GM04503 (cell line): ENCODE data around the gene ADGRD1.

ENCODE experiments used
- DNase-seq: peaks from one replicate; pipeline ENCODE4 v3.0.0-alpha.2; 2012; ENCODE audit warnings: low read depth

ADGRD1 gene

DNA sequence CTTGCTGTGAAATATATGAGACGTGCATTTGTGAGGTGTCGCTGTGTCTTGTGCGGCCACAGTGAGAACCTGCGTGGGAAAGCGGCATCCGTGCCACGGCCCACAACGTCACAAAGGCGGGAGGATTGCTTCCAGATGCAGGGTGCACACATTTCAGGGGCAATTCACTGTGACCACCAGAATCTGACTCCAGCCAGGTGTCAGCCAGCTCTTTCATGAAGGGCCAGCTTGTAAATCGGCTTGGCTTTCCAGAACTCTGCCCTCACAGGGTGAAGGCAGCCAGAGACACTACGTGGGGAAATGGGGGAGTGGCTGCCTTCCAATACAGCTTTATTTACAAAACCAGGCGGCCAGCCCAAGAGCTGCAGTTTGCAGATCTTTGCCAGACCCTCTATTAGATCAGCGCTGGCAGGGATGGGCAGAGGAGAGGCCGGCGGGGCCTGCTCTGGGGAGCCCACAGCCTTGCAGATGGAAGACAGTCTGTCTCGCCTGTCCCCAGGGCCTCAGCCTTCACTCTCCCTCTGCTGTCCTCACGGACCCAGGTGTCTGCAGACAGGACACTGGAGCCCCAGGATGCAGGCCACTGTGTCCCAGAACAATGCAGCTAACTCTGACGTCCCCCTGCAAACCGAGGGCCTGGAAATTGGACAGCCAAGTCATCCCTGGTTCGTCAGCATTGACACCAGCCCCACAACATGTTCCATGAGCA, 53.5 kb downstream of the ADGRD1 start:
- DNase-seq, result no peak

DNA sequence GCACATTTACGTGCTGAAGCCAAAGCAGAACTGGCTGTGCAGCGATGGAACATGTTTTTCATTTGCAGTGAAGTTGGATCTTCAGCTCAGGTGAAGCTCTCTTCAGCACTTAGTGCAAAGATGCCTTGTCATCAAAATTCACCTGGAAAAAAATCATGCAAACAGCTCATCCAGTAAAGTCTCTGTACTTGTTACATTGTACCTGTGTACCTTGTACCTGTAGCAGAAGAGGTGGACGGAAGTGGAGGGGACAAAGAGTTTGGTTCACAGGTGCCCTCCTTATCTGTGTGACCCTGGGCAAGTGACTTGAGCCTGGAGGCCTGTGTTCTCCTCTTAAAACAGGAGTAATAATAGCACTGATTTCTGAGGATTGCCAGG, 54.0 kb downstream of the ADGRD1 start:
- DNase-seq, result no peak

DNA sequence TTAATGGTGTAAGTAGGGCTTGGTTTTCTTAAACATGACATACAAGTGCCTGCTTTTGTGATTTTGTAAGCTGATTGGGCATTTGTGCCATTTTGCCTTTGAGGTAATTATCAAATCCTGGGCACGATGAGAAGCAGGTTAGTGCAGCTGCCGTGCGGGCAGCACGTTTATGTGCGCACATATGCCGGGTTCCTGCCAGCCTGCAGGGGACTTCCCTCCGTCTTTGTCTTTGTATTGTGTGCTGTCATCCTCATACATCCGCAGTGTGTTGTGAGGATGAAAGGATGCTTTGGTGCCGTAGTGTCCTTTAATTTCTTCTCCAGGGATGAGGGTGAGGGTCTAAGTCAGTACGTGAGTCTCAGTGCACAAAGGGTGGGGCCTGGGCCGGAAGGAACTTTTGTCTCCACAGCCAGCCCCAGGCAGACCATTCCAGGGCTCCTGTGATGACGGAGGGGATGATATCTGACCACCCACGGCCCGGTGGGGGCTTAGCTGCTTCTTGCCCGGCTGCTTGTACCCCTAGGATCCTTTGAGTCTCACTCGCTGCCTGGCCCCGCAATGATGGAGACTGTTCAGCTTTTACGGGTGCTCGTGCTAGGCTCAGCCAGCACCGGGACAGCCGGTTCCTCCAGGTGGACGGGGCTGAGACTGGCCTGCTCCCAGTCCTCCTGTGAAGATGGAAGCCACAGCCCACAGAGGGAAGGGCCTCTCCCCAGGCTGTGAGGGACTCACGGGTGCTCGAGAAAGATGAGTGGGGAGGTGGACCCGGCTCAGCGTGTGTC, 54.6 kb downstream of the ADGRD1 start:
- DNase-seq, result no peak

DNA sequence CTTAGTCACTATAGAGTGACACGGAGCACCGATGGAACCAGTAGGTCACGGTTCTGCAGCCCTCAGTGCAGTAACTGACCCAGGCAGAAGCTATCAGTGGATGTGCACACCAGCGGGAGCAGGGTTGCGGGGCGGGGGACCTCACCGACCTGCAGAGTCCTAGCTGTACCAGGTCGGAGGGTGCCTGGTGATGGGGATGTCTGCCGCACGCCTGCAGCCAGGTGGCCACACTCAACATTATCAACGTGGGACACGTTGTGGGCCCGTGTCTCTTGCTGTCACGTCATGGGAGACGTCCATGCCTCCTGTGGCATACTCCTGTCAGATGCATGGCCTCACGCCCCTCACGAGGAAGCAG, 55.2 kb downstream of the ADGRD1 start:
- DNase-seq, result no peak

DNA sequence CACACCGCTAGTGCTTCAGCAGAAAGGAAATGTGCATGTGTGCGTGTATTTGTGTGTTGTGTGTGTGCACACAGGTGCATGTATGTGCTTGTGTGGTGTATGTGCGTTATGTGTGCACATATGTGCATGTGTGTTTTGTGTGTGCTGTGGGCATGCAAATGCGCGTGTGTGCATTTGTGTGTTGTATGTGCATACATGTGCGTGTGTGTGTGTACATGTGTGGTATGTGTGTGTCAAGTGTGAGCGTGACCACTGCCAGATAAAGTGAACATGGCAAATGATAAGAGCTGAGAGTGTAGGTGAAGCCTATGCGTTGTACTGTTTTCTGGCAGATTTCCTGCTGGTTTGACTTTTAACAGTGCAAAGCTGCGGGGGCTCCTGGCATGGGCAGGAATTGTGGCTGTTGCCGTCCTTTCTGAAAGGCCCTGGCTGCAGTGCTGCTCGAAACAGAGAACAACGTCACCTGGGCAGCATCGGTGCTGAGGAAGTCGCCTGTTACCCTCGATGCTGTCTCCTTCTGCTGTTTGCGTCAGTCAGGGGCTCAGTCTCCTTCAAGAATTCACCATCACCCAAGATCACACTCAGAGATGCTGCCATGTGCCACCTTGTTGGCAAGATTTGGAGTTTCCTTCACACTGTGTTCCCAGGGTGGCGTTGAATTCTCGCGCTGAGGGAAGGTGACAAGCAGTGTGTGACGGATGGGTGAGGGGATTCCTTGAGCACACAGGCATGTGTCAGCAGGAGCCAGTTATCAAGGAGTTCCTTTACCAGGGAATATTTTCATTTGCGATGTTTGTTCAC, 56.1 kb downstream of the ADGRD1 start:
- DNase-seq, result no peak

DNA sequence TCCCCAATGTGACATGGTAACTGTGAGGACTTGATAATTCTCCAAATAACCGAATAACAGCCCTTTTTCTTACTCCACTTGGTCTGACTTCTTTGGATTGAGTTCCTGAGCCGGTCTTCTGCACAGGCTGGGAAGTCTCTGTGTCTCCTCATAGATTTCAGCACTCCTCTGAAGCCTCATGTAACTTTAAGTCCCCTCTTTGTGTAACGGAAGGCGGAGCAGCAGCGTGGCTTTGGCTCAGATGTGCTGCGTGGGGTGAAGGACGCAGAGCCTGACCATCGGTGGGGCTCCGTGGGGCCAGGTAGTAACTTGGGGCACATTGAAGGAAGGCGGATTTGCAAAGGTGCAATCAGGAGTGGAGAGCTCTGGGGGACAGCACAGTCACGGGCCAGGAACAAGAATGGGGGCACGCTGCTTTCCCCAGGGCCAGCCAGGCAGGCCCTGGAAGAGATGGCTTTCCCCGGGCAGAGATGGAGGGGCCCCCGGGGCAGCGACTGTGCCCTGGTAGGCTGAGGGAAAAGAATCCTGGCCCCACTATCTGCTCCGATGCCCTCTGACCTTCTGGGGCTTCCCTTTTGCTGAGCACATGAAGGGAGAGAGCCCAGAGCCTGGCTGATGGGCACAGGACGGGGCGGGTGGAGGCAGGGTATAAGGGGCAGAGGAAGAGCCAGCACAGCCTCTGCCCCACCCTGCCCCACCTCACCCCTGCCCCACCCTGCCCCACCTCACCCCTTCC, 56.9 kb downstream of the ADGRD1 start:
- DNase-seq, result no peak

DNA sequence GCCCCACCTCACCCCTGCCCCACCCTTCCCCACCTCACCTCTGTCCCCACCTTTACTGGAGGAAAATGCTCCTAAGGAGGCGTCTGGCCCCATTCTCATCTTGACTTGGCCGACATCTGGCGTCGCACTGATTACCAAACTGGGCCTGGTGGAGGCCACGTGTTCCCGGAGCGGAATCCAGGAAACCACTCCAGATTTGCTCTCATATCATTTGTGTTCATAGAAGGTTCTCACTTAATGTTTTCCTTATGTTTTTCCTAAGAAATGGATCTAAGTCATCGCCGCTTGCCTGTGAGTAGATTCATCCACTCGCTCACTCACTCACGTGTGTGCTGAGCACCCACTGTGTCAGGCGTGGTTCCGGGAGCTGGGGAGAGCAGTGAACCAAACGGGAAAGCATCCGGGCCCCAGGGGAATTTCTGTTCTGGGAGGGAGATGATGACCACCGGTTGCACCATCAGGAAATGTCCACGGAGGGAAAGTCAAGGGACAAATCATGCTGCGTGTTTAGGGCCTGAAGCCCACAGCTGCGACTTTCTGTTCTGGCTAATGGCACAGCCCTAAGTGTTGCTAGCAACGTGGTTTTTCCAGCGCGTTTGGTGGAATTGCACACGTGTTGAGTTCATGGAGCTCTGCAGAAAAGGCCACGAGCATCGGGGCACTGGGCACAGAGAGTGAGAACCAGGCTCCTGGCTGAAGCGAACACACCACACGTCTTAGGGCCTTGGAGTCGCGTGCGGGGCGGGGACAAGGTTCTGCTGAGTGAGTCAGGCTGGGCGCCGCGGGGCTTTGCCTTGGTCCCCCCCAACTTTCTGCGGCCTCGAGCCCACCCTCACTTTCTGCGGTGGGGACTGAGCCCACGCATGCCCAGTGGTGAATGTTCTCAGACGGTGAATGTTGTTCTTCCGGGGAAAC, 57.7 kb downstream of the ADGRD1 start:
- DNase-seq, result no peak

DNA sequence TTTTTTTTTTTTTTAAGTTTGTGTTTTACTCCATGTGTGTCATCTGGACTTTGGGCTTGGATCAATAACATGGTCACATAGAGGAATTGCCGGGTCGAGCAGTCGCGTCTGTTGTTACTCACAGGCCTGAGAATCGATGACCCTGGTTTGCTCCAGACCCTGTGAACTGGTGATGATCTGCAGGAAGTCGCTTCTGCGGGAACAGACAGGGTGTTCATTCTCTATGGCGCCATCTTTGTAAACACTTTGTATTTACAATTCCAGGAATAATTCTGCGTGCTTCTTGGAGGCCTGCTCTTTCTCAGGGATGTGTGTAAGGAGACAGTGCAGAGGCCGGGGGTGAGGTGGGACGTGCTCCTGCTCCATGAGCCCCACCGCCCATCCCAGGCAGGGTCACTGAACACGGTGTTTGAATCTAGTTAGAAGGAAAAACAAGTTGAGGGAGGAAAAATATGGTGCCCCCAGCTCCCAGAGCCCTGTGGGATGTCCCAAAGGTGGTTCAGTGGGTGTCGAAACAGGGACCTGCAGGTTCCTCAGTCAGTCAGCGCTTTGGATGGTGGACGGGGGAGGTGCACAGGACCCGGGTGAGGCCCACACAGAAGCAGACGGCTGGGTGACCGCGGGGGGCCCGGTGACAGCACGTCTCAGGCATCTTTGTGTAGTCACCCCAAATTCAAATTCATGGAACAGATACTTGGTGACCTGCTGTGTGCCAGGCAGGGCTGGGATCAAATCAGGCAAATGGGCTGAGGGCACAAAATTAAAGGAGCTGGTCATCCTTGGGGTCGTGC, 58.8 kb downstream of the ADGRD1 start:
- DNase-seq, result no peak

DNA sequence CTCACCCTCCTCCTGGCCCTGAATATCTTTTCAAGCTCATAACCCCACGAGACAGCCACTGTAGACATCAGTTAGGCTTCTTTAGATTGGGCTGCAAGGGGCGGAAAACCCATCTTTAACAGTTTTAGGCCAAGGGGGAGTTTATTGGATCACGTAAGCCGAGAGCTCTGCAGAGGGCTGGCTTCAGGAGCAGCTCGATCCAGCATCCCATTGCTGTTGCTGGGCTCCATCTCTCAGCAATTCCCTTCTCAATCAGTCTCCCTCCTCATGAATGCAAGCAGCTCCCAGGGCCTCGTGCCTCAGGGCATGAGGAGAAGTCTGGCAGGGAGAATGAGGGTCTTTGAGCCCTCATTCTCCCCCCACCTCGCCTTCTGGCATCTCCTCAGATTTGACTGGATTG, 59.4 kb downstream of the ADGRD1 start:
- DNase-seq, result no peak

DNA sequence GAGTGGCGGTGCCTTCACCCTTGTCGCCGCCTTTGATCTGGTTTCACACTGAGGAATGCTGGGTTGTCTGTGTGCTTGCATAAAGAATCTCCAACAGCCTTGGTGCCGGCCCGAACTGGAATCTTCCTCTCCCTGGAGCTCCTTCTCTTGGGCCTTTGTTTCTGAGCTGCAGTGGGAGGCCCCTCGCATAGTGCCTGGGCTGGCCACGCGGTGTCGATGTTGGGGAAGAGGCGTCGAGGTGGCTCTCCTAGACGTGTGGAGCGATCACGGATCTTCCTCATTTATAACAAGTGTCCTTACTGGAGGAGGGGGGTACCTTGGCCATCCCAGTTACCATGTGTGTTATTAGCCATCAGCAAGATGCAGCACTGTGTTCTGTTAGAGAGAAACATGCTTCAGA, 60.6 kb downstream of the ADGRD1 start:
- DNase-seq, result no peak

DNA sequence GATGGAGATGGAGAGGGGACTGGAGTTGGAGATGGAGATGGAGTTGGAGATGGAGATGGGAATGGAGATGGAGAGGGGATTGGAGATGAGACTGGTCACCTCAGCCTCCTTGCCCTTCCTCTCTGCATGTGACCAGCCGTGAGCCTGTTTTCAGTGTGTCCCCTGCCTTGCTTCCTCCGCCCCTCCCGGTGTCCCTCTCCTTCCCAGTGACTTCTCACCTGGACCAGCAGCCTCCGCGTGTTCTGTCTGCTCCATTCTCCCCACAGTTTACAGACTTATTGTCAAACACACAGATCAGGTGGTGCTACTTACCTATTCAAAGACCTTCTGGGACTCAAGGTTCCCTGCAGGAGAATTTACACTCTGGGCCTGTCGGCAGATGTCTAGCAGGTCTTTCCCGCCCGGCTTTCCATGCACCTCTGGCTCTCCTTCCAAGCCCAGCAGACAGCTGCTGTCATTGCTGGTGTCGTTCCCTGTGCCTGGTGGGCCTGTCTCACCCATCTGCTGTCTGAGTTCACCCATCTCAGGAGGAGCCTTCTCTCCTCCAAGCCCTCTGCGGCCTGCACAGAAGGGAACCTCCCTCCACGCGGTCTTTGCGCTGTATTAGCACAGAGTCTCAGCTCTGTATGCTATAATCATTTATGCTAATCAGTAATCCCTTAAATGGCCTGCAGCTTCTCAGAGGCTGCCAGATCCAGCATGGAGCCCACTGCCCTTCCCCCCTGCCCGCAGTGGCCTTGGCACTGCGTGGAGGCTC, 62.1 kb downstream of the ADGRD1 start:
- no peak for DNase-seq

DNA sequence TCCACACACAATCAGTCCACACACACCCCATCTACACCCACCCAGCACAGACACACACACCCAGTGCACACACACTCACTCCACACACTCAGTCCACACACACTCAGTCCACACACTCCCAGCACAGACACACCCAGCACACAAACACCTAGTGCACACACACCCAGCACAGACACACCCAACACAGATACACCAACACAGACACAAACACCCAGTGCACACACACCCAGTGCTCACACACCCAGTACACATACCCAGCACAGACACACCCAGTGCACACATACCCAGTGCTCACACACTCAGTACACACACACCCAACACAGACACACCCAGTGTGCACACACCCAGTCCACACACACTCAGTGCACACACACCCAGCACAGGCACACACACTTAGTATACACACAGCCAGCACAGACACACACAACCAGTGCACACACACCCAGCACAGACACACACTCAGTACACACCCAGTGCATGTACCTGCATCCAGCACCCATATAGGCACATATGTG, 63.8 kb downstream of the ADGRD1 start:
- DNase-seq, result no peak

DNA sequence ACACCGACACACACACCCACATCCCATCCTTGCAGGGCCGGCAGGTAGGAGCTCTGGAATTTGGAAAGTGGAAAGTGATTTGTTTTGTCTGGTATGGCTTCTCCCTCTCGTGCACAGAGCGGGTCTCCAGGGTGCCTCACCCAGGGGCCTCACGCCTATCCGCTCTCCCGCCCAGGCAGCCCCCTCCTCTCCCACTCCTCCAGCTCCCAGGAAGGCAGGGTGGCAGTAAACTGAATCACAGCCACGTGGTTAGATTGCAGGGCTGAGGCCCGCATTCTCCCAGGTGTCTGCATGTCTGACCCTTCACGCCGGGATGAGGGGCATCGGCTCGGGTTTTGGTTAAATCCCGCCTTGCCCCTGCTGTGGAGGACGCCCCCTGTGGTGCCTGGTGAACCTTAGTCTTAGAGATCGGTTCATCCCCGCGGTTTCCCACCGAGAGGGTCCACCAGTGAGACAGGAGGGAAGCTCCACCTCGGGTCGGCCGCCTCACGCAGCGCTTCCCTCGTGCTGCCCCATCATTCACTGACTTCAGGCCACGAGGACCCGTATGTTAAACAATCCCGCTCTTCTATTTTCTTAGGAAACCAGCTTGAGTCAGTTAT, 64.4 kb downstream of the ADGRD1 start:
- no peak for DNase-seq

DNA sequence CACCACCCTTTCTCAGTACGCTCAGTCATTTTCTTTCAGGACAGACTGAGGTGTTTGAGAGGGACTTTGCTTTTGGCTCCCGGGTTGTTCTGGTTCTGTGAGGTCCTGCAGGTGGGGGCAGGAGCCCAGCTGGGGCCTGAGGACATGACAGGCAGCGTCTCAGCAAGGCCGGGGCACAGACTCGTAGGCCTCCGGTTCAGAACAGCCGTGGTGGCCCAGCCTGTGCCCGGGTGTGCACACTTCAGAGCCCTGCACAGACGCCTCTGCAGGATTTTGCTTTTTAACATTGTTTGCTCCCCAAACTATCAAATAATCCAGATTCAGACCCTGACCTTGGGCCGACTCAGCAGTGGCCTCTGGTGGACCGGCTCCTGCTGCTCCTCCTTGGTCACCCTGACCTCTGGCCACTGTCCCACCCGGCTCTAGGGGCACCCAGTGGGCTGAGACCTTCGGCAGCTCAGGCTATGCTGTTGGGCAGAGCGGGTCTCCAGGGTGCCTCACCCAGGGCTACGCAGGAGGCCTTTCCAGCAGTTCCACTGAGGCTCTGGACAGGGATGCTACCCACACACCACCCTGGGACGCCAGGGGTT, 65.2 kb downstream of the ADGRD1 start:
- no peak for DNase-seq

DNA sequence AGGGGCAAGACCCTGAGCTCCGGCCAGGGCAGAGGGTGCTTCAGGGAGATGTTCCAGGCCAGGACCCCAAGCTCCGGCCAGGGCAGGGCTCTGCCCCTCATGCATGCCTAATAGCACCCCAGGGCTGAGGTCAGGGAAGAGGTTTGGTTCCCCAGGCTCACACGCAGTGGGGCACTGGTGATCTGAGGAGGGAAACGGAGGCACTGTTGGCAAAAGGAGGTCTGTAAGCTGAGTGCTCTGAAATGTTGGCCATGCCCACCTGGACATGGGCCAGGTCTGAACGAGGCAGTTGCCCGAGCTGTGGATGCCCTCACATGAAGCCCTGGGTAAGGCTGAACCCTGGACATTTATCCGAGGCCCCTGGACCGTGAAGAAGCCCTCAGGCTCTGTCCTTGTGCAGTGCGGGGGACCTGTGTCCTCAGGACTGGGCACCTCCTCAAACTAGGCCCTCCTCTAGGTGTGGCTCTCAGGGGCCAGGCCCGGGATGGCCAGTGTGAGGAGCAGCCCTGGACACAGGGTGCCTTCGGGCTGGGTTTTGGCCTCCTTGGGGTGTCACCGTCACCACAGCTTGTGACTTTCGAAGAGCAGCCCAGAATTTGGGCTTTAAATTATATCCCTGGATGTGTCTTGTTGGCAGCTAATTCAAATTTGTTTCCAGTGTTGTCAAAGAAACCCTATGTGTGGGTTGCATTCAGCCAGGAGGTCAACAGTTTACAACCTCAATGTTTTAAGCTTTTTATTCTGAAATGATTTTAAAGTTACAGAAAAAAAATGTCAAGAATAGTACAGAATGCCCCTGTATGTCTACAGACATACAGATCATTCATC, 66.8 kb downstream of the ADGRD1 start:
- no peak for DNase-seq

DNA sequence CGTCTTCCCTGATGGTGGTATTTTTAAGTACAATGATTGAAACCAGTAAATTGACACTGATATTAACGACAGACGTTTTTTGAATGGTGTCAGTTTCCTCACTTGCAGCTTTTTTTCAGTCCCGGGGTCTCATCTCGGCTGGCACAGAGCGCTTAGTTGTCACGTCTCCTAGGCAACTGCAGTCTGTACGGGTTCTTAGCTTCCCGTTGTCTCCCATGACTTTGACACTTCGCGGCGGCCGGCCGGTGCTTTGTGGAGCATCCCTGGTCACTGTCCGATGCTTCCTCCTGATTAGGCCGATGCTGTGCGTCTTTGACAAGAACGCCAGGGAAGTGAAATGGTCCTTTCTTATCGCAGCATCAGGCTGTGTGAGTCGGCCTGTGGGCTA, 67.4 kb downstream of the ADGRD1 start:
- no peak for DNase-seq

DNA sequence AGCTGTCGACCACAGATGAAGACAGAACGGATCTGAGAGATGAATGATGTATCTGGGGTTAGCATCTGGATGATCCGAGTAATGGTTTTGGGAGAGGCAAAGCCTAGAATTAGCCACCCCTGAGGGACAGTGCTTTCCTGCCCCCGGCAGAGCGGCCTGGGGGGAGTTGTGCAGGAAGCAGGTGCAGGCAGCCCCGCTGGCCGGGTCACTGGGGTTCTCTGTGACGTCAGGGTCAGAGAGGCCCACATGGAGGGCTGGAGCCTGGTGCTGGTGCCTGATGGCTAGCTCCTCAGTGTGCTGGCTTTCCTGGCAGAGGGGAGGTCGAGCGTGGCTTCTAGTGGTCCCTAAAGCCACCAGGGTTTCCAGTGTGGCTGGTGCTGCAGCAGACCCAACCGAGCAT, 70.3 kb downstream of the ADGRD1 start:
- DNase-seq, result no peak

DNA sequence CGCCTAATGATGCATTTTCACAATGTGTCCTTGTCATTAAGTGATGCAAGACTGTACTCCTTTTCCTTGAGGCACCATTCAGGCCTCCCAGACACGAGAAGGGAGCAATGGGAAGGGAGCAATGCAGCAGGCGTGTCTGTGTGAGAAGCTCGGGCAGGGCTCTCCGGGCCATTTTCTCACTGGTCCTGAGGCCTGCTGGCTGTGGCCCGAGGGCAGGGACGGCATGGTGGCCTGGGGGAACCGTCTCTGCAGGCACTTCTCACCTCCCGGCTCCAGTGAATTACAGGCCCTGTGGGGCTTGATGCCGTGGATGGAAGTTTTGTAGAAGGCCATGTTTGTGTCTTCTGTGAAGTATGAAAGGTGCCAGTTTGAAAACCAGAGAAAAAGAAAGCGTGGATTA, 71.0 kb downstream of the ADGRD1 start:
- no peak for DNase-seq
